Subcutaneous abdominal adipose tissue (tissue), 5 donors: ENCODE measurements around the gene PIM2.

Source experiments
- H3K27ac ChIP-seq: one replicate; pipeline ENCODE4 v1.7.0; 2013; ENCODE audit warnings: low read depth, mild to moderate bottlenecking, inconsistent platforms, low read length, moderate library complexity
- H3K27me3 ChIP-seq, 5 donors: one replicate each; pipeline ENCODE4 v1.7.0; 2013; ENCODE audit warnings: low read length in 5 of 5, inconsistent platforms in 1 of 5; ENCODE audit not compliant: control insufficient read depth in 5 of 5, insufficient read depth in 4 of 5
- H3K36me3 ChIP-seq, 5 donors: one replicate each; pipeline ENCODE4 v1.7.0; 2013; ENCODE audit warnings: low read length in 5 of 5; ENCODE audit not compliant: control insufficient read depth in 5 of 5, insufficient read depth in 5 of 5
- H3K4me1 ChIP-seq, 5 donors: one replicate each; pipeline ENCODE4 v1.7.0; 2013; ENCODE audit warnings: low read length in 5 of 5, mild to moderate bottlenecking in 3 of 5, moderate library complexity in 1 of 5; ENCODE audit not compliant: control insufficient read depth in 5 of 5, insufficient read depth in 5 of 5
- H3K4me3 ChIP-seq, 5 donors: one replicate each; pipeline ENCODE4 v1.7.0; 2013; ENCODE audit warnings: low read length in 5 of 5, low read depth in 1 of 5
- H3K9ac ChIP-seq, 5 donors: one replicate each; pipeline ENCODE4 v1.7.0; 2013; ENCODE audit warnings: low read length in 5 of 5, mild to moderate bottlenecking in 4 of 5, moderate library complexity in 3 of 5
- H3K9me3 ChIP-seq, 5 donors: one replicate each; pipeline ENCODE4 v1.7.0; 2013; ENCODE audit warnings: low read length in 5 of 5; ENCODE audit not compliant: control insufficient read depth in 5 of 5
- donor health status: healthy.
- donor health status: healthy.
- donor health status: healthy.
- donor health status: healthy.
- donor health status: healthy.

PIM2 gene

GRCh38 chrX:48919947-48920717, 1.3 kb upstream of the PIM2 start:
- no peak overlapping the region for H3K9ac ChIP-seq
- H3K27ac ChIP-seq: peak overlapping the region; percentile 30
- peaks cover 0 to 27% (median 26%) of the 10 kb centered on the region in 5 donors for H3K4me1 ChIP-seq
- peaks cover 0 to 35% (median 25%) of the 10 kb centered on the region in 5 donors for H3K36me3 ChIP-seq
- H3K27me3 ChIP-seq: peaks cover 0 to 18% (median 3%) of the 10 kb centered on the region in 5 donors
- no peaks in the 10 kb centered on the region for H3K9me3 ChIP-seq
- H3K4me3 ChIP-seq: peak overlapping the region in 1 of 5 donors; percentile 64

DNA sequence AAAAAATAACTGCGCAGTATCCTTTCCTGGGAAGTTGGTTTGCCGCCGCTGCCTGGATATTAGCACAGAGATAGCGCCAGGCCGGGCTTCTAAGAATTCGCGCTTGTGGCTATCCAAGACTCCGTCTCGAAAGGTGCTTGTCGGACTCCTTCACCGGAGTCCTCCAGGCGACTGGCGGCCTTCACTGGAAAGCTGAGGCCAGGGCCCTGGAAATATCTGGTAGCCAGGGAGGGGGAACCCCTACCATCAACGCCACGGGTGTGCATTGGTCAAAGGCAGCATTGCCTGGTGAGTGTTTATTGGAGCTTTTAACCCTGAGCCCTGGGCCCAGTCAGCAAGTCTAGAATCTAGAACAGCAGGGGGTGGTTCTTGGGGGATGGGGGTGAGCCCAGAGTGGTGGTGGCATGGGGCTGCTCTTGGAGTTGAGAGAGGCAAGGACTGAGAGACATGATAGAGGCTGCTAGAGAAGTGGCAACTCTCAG, 577 bp upstream of the PIM2 start:
- Histone ChIP-seq H3K36me3 (peaks cover 0 to 37% (median 23%) of the 10 kb centered on the region in 5 donors), H3K4me3 (peak overlapping the region; percentile 43 to 64 (median 58)), H3K9me3 (no peaks in the 10 kb centered on the region), H3K9ac (peak overlapping the region in 2 of 5 donors; percentile 17 to 45), H3K4me1 (peaks cover 0 to 27% (median 26%) of the 10 kb centered on the region in 5 donors), H3K27me3 (peaks cover 0 to 17% (median 3%) of the 10 kb centered on the region in 5 donors), H3K27ac (peak overlapping the region; percentile 30)

DNA sequence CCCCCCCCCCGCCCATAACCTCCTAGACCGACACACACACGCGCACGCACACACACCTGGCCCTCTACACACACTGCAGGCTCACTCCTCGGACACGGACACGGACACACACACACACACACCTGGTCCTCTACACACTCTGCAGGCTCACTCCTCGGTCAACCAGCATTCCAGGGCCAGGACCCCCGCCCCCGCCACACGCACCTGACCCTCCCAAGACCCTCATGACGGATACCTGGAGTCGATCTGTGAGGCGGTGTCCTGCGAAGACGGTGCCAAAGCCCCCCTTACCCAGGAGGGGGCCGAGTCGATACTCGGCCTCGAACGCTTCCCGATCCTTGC, 552 bp downstream of the PIM2 start:
- H3K9ac ChIP-seq: peak overlapping the region in 1 of 5 donors; percentile 45
- peaks cover 0 to 36% (median 14%) of the 10 kb centered on the region in 5 donors for H3K36me3 ChIP-seq
- no peaks in the 10 kb centered on the region for H3K9me3 ChIP-seq
- H3K27ac ChIP-seq: peak overlapping the region; percentile 41
- peak overlapping the region; percentile 23 to 64 (median 57) for H3K4me3 ChIP-seq
- H3K4me1 ChIP-seq: peaks cover 0 to 27% (median 26%) of the 10 kb centered on the region in 5 donors
- peaks cover 0 to 8% (median 4%) of the 10 kb centered on the region in 5 donors for H3K27me3 ChIP-seq

DNA sequence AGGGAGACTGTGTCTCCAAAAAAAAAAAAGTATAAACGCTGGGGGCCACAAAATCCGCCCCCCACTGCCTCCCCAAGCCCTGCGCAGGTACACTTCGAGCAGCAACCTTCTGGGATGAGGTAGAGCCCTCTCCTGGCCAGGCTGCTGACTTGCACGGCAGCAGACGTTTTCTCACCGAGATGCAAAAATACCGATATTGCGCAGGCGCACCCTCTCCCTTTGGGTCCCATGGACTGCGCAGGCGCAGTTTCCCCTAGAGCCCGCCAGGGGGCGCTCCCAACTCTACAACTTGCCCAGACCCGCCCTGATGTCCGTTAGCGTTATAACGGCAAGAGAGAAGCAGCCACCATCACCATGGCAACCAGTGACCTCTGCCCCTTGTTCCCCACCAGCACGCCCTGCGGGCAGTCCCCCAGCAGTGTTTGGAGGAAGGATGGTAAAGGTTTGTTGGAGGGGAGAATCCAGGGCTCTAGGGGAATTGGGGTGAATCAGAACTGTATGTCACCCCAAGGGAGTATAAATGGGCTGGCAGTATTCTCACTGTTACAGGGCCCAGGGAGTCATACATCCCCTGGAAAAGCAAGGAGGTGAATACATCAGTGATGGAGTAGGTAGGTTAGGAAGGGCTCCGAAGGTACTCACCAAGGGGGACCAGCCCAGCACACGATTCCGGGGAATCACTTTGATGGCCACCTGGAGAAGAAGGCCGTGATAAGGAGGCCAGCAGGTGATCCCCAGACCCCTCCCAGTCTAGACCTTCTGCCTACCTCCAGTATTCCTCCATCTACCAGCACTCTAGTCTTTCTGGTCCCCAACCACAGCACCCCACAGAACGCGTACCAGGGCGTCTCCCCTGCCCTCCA, 1.5 kb downstream of the PIM2 start:
- Histone ChIP-seq H3K27ac (no peak overlapping the region), H3K9me3 (no peaks in the 10 kb centered on the region), H3K4me1 (peaks cover 0 to 28% (median 26%) of the 10 kb centered on the region in 5 donors), H3K4me3 (peak overlapping the region in 4 of 5 donors; percentile 11 to 64 (median 51)), H3K27me3 (peaks cover 0 to 8% (median 4%) of the 10 kb centered on the region in 5 donors), H3K36me3 (peaks cover 0 to 27% (median 6%) of the 10 kb centered on the region in 5 donors), H3K9ac (no peak overlapping the region)

DNA sequence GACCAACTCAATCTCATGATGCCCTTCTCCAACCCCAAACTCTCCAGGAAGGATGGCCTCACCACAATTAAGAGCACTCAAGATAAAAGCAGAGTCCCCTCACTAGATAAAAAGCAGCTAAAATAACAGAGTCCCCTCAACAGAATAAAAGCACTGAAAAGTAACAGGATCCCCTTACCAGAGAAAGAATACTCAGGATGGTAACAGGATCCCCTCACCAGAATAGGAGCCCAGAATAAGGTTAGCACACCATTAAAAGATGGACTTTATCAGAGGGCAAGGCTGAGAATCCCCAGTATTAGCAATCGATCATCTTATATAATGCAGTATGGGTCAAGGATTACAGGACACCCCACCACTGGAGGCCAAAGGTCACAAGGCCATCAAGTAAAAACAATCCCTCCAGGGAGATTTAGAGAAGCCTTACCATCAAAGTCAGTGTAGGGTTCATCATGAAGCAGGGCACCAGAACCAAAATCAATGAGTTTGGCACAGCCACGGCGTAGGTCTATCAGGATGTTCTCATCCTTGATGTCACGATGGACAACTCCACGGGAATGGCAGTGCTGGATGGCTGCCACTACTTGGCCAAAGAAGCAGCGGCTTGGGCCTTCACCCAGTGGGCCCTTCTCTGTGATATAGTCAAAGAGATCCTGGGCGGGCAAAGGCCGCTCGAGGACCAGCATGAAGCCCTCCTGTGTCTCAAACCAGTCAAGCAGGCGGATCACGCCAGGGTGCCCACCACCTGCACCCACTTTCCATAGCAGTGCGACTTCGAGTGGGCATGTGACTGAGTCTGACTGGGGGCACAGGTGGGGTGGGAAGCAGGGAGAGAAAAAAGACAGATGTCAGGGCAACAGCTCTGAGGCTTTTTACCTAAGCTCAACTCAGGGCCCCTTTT, 4.0 kb downstream of the PIM2 start:
- Histone ChIP-seq H3K27me3 (peaks cover 0 to 6% (median 2%) of the 10 kb centered on the region in 5 donors), H3K9me3 (peaks cover 0 to 3% (median 0%) of the 10 kb centered on the region in 5 donors), H3K36me3 (peaks cover 0 to 17% (median 2%) of the 10 kb centered on the region in 5 donors), H3K4me3 (no peak overlapping the region), H3K27ac (no peak overlapping the region), H3K9ac (no peak overlapping the region), H3K4me1 (peaks cover 2 to 43% (median 34%) of the 10 kb centered on the region in 5 donors)

- Histone ChIP-seq H3K9me3 (peaks cover 0 to 3% (median 0%) of the 10 kb centered on the region in 5 donors), H3K4me1 (peaks cover 2 to 35% (median 25%) of the 10 kb centered on the region in 5 donors), H3K27ac (no peak overlapping the region), H3K27me3 (peaks cover 0 to 4% (median 2%) of the 10 kb centered on the region in 5 donors), H3K4me3 (no peak overlapping the region), H3K9ac (no peak overlapping the region), H3K36me3 (peaks cover 0 to 21% (median 6%) of the 10 kb centered on the region in 5 donors)
Measured at GRCh38 chrX:48913605-48914366, 5.0 kb downstream of the PIM2 start.

DNA sequence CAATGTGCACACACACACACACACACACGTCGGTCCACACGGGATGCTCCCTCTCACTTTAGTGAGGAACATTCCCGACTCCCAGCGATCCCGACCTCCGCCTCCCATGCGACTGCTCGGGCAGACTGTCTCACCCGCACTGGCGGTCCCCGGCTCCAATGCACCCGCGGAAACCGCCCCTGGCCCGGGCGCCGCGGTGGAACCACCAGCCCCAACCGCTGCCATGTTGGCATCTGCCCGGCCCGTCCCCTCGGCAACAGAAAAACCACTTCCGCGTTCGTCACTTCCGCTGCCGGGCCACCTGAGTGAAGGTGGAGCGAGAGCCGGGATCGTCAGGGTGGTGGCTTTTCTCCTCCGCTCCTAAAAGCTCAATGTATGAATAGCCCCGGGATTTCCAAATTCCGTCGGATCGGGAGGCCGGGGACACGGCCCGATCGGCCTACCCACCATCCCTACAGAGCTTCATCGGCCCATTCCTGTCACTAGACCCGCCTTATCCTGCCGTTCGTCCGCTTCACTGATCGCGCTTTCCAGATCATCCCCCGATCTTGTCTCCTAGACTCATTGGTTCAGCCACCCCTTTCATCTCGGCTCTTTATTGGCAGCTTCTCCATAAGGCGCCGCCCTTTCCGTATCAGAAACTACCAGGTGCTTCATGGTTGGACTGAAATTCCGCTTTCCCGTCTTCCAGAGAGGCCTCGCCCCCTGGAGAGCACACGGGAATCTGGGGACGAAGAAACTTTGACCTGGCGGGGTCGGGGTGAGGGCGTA, 7.2 kb downstream of the PIM2 start, which contains the start of gene SLC35A2:
Gene SLC35A2 (minus strand): TSS at position 235 of the 771 bp plus-strand sequence. CDS start 10 bp downstream, at position 225.
- Histone ChIP-seq H3K36me3 (peaks cover 0 to 27% (median 9%) of the 10 kb centered on the region in 5 donors), H3K27me3 (peaks cover 0 to 4% (median 0%) of the 10 kb centered on the region in 5 donors), H3K4me3 (peak within 1 kb of the TSS; percentile 74 to 87 (median 81)), H3K9ac (peak within 1 kb of the TSS in 4 of 5 donors; percentile 57 to 86 (median 68)), H3K4me1 (peaks cover 2 to 16% (median 12%) of the 10 kb centered on the region in 5 donors), H3K9me3 (peaks cover 0 to 3% (median 0%) of the 10 kb centered on the region in 5 donors), H3K27ac (no peak within 1 kb of the TSS)

DNA sequence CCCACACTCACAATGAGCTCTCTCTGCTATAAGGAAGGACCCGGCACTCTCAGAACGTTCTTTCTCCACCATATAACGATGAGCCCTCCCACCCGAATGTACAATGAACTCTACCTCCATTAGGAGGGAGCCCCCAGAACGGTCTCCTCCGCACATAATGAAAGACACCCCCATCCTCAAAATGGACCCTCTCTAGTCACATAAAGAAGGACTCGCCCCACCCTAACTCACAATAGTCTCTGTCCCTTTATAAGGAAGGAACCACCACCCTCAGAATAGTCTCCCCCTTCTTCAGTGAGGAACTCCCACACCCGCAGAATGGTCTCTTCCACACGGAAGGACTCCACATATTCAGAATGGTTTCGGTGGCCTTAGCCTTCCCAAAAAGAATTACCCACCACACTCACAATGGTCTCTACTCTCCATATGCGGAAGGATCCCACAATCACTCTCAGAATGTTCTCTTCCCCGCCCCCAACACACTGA, 7.9 kb downstream of the PIM2 start:
- no peak overlapping the region for H3K27ac ChIP-seq

More for the DNA sequence above, 7.9 kb downstream of the PIM2 start:
- peaks cover 2 to 16% (median 12%) of the 10 kb centered on the region in 5 donors for H3K4me1 ChIP-seq
- peak overlapping the region; percentile 74 to 87 (median 81) for H3K4me3 ChIP-seq
- H3K9me3 ChIP-seq: peaks cover 0 to 5% (median 0%) of the 10 kb centered on the region in 5 donors
- H3K27me3 ChIP-seq: peaks cover 0 to 4% (median 2%) of the 10 kb centered on the region in 5 donors
- peak overlapping the region in 4 of 5 donors; percentile 57 to 86 (median 68) for H3K9ac ChIP-seq
- H3K36me3 ChIP-seq: peaks cover 0 to 33% (median 9%) of the 10 kb centered on the region in 5 donors
